ENCODE data around the gene PGBD5.
A peak's percentile ranks its signal among the peaks of the same experiment; 100 is the strongest.
"Not testable (repeated sequence)": the region's sequence is repeated elsewhere in the genome, so short reads cannot be mapped to it uniquely, and the experiment has no call there.

Gene PGBD5, protein sequence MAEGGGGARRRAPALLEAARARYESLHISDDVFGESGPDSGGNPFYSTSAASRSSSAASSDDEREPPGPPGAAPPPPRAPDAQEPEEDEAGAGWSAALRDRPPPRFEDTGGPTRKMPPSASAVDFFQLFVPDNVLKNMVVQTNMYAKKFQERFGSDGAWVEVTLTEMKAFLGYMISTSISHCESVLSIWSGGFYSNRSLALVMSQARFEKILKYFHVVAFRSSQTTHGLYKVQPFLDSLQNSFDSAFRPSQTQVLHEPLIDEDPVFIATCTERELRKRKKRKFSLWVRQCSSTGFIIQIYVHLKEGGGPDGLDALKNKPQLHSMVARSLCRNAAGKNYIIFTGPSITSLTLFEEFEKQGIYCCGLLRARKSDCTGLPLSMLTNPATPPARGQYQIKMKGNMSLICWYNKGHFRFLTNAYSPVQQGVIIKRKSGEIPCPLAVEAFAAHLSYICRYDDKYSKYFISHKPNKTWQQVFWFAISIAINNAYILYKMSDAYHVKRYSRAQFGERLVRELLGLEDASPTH

DNA sequence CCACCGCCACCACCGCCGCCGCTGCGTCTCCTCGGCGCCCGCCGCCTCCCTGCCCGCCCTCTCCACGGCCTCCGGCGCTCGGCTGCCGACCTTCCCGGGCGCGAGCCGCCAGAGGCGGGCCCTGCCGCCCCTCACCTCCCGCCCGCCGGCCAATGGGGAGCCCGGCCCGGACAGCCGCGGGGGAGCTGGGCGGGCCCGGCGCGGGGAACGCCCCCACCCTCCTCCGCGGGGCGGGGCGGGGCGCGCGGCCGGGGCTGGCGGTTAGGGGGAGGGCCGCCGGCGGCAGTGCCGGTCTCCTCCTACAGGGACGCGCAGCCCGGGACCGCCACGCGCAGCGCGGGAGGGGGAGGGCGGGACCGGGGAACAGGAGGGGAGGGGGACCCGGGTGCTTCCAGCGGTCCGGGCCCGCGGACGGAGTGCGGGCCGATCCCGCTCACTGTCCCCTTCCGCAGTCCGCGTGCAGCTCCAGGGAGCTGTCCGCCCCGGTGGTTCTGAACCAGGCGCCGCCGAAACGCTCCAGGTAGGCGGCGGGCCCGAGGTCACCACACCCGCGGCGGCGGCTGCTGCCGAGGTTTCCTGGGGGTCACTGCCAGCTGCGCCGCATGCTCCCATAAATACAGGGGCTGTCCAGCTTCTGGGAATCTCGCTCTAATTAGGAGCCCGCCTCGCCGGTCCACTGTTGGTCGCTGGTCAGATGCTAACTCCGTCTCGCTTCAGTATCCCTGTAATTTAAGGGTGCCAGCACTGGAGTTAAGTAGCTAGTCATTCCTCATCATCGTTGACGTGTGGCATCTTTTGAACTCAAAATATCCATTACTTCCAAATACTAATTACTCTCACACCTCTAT lies at the start of gene PGBD5:
PGBD5 (minus strand) TSS at position 87 of the 848 bp plus-strand sequence. CDS start 404 bp downstream, outside the sequence.
- peak; percentile 24 for DNase-seq (ENCODE audit: low read depth)

DNA sequence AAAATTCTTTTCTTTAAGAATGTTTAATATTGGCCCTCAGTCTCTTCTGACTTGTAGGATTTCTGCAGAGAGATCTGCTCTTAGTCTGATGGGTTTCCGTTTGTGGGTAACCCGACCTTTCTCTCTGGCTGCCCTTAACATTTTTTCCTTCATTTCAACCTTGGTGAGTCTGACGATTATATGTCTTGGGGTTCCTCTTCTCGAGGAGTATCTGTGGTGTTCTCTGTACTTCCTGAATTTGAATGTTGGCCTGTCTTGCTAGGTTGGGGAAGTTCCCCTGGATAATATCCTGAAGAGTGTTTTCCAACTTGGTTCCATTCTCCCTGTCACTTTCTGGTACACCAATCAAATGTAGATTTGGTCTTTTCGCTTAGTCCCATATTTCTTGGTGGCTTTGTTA lies 48.8 kb upstream of the PGBD5 start:
- not testable (repeated sequence) for DNase-seq (ENCODE audit: low read depth)

DNA sequence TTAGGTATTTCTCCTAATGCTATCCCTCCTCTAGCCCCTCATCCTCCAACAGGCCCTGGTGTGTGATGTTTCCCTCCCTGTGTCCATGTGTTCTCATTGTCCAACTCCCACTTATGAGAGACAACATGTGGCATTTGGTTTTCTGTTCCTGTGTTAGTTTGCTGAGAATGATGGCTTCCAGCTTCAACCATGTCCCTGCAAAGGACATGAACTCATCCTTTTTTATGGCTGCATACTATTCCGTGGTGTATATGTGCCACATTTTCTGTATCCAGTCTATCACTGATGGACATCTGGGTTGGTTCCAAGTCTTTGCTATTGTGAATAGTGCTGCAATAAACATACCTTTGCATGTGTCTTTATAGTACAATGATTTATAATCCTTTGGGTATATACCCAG lies 44.6 kb upstream of the PGBD5 start:
- DNase-seq (ENCODE audit: low read depth) = not testable (repeated sequence)

DNA sequence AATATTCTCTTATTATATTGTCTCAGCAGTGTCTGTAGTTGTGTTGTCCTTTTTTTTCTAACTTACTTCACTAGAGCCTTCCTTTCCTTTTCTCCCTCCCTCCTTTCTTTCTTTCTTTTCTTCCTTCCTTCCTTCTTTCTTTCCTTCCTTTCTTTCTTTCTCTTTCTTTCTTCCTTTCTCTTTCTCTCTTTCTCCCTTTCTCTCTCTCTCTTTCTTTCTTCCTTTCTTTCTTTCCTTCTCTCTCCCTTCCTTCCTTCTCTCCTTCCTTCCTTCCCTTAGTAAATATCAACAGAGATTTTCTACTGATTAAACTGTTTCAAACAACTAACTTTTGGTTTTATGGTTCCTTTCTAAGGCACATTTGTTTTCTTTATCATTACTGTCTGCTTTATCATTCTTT lies 43.1 kb upstream of the PGBD5 start:
- DNase-seq (ENCODE audit: low read depth) = no peak

DNA sequence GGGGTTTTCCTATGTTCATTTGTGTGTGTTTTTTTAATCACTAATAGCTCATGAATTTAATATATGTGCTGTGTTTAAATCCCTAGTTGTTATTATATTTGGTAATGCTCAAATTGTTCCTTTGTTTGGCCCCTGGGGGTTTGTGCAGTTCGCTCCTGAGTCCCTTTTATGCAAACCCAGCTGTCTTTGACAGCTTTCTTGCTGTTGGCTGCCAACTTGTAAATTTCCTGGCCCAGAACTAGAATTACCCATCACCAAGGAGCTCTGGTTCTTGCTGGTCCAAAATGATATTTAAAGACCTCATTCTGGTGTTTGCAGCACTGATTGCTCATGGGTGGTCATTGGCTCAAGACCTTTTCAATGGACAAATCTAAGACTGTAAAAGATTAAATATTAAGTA lies 39.6 kb upstream of the PGBD5 start:
- no peak for DNase-seq (ENCODE audit: low read depth)

DNA sequence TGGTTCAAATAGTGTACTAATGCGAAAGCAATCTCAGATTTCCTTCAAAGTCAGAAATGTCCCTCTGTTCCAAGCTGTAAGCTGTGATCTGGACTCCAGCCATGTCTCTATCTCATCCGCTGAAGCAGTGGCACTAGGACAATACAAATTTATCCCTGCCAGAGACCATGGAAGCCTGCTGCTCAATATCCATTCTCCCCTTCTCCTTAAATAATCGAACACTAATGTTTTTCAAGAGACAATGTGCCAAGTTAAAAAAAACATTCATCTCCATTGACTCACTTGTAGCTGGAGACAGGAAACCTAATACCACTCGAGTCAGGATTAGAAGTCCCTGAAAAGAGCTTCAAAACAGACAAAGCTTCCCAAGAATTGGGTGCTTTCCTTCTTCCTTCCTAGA lies 38.5 kb upstream of the PGBD5 start:
- no peak for DNase-seq (ENCODE audit: low read depth)

DNA sequence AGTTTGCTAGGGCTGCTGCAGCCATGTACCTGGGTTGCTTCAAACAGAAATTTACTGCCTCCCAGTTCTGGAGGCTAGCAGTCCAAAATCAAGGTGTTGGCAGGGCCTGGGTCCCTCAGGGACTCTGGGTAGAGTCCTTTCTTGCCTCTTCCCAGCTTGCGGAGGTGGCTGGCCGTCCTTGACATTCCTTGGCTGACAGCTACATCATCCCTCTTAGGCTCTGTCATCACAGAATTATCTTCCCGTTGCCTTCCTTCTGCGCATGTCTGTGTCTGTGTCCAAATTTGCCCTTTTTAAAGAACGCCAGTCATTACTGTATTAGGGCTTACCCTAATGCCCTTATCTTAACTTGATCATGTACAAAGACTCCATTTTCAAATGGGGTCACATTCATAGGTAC lies 37.6 kb upstream of the PGBD5 start:
- DNase-seq (ENCODE audit: low read depth) = no peak

DNA sequence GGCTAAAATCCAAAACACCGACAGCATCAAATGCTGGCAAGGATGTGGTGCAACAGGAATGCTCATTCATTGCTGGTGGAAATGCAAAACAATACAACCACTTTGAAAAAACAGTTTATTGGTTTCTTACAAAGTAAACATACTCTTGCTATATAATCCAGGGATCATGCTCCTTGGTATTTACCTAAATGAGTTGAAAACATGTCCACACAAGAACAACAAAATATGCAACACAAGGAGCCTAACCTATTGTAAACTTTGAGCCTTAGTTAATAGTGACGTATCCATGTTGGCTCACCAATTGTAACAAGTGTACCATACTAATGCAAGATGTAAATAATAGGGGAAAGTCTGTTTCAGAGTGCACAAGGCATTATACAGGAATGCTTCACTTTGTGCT lies 37.2 kb upstream of the PGBD5 start:
- DNase-seq (ENCODE audit: low read depth) = no peak

DNA sequence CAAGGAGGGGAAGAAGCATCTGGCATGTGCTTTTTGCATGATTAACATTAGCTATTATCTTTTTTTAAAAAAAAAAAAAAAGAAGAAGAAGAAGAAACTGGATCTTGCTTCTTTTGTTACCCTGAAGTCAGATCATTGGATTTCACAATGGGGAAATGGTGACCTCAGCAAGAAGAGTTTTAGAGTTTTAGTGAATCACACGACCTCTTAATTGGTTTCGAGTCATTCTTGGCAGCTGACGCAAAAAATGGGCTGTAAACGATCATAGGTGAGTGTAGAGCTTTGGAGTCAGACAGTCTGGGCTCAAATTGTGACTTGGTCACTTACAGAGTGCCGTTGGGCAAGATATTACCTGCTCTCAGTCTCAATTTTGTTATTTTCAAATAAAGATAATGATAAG lies 33.3 kb upstream of the PGBD5 start:
- DNase-seq (ENCODE audit: low read depth) = no peak

DNA sequence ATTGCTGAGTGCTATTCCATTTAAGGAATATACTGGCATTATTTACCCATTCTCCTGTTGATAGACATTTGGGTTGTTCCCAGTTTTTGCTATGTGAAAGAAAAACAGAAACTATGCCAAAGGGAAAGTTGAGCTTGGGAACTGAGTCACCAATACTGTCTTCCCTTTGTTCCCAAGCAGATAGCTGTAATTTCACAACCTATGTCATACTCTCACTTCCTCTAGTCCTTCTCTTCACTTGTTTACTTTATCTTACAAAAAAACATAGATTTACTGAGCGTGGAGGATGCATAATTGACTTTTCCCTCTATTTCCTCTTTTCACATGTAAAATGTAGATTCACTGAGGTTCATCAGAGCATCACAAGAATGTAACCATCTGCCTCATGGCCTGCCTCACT lies 32.4 kb upstream of the PGBD5 start:
- DNase-seq (ENCODE audit: low read depth) = no peak

DNA sequence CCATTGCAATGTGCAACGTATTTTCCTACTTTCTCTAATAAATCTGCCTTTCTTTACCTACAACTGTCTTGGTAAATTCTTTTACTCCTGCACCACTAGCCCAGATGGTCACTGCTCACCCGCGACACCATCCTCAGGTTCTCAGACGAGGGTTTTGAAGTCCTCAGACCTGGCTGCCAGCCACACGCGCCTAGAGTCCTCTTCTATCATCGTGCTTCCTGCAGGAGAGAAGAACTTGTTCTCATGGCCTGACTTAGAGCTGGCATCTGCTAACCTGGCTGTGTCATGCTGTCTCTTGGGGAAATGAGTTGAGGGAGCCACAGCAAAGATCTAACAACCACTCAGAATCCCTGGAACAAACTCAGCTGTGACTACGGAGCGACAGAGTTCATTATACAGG lies 30.3 kb upstream of the PGBD5 start:
- no peak for DNase-seq (ENCODE audit: low read depth)

DNA sequence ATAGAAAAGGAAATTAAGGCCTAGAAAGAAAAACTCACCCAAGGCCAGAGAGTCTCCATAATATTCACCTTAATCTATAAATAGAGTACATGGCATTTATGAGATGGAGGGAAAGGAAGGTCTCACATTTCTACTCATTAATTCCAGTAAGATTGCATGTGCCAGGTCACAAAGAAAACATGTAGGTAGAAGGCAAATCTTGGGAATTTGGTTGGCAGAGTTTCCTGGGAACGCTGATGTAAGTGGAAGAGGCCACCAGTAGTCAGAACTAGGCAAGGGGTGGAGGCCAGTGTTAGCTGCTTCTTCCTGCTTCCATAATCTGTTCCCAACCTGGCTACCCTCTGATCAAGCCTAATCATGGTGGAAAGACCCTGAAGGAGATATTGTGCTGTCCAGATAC lies 29.2 kb upstream of the PGBD5 start:
- DNase-seq (ENCODE audit: low read depth) = no peak

DNA sequence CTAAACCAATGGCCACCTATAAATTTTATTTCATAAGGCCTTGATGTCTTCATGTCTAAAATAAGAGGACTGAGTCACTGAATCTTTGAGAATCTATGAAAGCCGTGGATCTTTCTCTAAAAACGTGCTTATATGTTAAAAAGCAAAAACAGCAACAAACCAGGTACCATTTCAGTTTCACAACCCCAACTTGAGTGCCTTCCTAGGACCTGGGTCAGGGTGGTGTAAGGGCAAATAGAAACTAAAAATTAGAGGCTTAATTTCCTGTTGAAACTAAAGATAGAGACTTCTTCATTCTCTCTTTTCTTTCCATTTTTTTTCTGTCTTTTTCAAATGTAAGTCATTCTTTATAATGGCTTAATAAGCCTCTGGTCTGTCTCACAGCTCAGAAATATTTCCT lies 27.2 kb upstream of the PGBD5 start:
- no peak for DNase-seq (ENCODE audit: low read depth)

DNA sequence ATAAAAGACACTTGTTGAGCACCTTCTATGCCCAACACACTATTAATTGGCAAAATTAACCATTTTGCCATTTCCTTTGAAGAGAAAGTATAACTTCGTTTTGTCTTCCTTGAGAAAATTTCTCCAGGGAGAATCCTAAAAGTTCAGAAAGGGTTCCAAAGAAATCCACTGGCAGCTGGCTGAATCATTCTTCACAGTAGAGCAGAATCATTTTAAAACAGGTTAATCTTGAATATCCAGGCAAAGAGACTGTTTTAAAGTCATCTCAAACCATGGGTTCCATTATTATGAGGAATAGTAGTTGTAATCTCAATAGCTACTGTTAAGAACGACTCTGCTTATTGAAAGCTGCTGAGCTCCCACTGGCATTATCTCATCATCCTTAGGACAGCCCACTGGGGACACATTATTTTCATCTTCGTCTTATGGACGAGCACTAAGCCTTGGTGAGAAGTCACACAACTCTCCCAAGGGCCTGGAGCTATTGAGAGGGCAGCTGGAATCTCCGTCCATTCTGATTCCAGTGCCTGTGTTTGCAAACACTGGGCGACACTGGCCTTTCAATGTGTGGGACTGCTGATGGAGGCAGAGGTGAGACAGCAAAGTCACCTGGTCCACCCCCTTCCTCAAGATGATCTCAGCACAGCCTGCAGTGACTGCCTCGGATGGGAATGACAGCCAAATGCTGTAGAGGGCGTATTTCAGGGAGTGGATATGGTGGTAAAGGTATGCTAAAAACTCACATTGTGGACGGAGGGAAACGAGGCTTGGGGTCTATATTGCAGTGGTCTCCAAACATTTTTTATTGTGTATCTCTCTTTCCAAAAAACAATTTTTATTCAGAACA lies 15.3 kb upstream of the PGBD5 start:
- no peak for DNase-seq (ENCODE audit: low read depth)

DNA sequence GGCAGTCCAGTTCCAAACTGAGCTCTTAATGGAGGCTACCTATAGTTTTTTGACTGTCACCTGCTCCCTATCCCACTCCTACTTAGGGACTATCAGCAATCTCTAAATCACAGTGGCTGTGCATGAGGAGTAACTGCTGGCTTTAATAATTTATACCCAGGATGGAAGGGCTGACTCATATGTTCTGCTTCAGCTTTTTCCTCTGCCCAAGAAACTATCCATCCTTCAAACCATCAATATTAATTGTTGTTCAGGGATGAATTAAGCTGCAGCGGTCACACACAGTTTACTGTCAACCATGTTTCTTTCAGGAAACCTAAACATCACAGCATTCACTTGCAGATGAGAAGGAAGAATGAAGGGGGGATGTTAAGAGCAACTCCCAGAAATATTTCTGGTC lies 9.0 kb upstream of the PGBD5 start:
- no peak for DNase-seq (ENCODE audit: low read depth)

DNA sequence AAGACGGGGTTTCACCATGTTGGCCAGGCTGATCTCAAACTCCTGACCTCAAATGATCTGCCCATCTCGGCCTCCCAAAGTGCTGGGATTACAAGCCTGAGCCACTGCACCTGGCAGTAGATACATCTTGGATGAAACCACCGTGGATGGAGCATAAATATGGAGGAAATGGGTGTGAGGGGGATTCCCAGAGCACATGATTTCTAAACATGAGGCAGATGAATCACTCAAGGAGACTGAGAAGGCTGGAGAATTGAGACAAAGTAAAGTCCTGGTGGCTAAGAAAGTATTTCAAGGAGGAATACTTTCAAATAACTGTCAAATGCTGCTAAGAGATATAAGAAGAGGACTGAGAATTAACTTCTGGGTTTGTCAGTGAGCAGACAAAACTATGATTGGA lies 5.4 kb upstream of the PGBD5 start:
- DNase-seq (ENCODE audit: low read depth) = no peak

DNA sequence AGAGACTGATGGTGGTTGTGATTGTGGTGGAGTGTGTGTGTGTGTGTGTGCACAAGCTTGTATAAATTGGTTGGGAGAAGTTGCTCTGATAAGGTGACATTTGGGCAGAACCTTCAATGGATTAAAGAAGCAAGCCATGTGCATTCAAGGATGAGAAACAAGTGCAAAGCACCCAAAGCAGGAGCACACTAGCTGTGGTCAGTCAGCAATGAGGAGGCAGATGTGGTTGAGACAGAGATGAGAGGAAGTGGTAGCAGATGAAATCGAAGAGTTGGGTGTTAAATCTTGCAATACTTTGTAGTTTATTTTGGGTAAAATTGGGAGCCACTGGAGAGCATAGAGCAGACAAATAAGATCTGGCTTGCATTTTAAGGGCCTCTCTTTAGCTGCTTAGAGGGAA lies 4.4 kb upstream of the PGBD5 start:
- no peak for DNase-seq (ENCODE audit: low read depth)

DNA sequence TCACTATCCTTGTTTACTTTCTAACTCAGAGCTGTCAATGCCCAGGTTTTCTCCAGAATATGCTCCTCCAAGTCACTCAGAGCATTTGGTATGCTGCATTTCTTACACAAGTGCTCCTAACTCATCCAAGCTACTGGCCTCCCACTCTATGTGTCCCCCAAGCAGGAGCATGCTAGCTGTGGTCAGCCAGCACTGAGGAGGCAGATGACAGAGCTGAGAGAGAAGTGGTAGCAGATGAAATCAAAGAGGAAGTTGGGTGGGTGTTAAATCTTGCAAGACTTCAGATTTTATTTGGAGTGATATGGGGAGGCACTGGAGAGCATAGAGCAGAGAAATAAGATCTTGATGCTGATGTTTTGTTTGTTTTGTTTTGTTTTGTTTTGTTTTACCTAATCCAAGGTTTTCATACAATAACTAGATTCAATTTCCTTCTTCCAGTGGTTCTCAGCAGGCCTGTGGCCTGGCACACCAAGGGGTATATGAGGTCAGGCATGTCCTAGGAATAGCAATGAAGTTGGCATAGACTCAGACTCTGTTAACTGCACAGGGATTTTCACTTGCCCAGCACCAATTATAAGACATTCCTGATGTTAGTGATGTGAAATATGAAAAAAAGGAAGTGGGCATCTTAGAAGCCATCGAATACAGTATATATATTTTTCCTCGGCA lies 3.1 kb upstream of the PGBD5 start:
- no peak for DNase-seq (ENCODE audit: low read depth)

DNA sequence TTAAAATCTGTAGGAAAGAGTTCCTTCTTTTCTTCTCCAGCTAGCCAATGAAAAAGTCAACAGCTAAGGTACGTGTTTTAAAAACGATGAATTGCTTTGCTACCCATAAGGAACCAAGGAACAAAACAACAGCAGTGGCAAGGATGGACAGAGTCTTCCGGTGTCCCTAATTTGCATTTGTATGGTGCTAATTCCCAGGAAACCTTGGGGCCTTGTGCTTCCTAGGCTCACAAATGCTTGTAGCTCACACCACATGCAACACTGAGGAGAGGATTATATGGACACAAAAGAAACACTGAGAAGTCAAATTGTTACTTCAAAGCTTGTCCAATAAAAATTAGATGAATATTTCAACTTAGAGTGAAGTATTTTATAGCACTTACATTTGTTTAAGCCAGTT lies 1.8 kb upstream of the PGBD5 start:
- no peak for DNase-seq (ENCODE audit: low read depth)

DNA sequence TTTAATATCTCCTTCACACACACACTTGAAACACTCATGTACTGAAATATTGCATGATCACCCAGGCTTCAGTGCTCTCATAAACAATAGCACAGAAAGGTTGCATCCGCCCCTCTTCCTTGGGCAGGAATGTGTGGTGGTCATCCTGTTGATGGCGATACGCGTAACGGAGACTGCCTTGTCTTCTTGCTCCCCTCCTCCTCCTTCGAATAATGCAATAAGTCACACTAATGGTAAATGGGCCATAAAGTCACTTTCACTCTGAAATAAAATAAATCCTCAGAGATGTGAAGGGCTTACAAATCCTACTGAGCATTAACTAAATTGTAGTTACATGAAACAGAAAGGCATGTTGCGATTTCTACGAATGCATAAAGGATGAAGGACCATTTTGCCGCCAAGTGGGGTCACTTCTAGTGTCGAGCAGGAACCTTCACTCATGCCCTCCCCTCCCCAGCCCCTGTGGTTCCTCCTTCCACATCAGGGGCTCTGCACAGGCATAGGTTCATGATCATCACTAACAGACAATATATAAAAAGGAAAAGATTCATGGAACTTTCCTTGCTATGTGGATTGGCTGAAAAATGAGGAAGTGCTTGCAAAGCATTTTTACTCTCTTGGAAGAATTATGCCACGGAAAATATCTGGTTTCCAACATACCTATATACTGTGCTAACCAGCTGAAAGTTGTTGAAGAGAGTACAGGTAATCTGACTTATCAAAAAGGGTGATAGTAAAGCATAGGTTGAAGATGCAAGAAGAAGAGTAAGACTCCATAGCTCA lies 1.2 kb upstream of the PGBD5 start:
- DNase-seq (ENCODE audit: low read depth) = no peak

Measured in activated T-cell treated with anti-CD3 and anti-CD28 coated beads for 1 hour (primary cell).